ENCODE measurements around the gene LFNG. TPM values are rescaled to one million over a fixed set of nuclear protein-coding genes. Genes with fewer than 3 reads are reported as not detected.

LFNG gene
- total and polyA plus RNA-seq, 4 donors = 0.22 to 2.9 (median 2.6) TPM

DNA sequence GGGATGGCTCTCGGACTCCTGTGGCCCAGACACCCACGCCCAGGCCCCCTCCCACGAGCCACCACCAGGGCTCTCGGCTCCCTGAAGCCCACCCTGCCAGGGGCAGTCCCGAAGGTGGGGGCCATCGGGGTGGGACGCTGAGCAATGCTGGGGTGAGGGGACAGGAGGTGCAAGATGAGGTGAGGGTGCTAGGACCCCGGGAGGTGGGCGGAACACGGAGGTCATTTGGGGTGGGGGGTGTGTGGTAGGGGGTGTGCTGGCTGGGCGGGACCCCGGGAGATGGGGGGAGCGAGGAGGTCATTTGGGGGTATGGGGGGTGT is 17.0 kb upstream of the LFNG start:
- TF ChIP-seq HNF4A (conservative IDR thresholded peaks at IDR 0.05) (no peak), JUND (IDR thresholded peaks at IDR 0.05) (no peak), GABPA (IDR thresholded peaks at IDR 0.05 in 1 of 2, conservative IDR thresholded peaks at IDR 0.05 in 1 of 2) (no peak), RXRA (IDR thresholded peaks at IDR 0.05) (no peak), EGR1 (IDR thresholded peaks at IDR 0.05; ENCODE audit: low read depth in 2 of 2) (no peak), HNF4G (IDR thresholded peaks at IDR 0.05) (no peak), FOXA2 (IDR thresholded peaks at IDR 0.05) (no peak), REST (IDR thresholded peaks at IDR 0.05) (no peak)
- TF ChIP-seq, protein P1, sequence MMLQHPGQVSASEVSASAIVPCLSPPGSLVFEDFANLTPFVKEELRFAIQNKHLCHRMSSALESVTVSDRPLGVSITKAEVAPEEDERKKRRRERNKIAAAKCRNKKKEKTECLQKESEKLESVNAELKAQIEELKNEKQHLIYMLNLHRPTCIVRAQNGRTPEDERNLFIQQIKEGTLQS (IDR thresholded peaks at IDR 0.05) = no peak
- TF ChIP-seq, protein P2, sequence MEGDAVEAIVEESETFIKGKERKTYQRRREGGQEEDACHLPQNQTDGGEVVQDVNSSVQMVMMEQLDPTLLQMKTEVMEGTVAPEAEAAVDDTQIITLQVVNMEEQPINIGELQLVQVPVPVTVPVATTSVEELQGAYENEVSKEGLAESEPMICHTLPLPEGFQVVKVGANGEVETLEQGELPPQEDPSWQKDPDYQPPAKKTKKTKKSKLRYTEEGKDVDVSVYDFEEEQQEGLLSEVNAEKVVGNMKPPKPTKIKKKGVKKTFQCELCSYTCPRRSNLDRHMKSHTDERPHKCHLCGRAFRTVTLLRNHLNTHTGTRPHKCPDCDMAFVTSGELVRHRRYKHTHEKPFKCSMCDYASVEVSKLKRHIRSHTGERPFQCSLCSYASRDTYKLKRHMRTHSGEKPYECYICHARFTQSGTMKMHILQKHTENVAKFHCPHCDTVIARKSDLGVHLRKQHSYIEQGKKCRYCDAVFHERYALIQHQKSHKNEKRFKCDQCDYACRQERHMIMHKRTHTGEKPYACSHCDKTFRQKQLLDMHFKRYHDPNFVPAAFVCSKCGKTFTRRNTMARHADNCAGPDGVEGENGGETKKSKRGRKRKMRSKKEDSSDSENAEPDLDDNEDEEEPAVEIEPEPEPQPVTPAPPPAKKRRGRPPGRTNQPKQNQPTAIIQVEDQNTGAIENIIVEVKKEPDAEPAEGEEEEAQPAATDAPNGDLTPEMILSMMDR (IDR thresholded peaks at IDR 0.05; ENCODE audit: low read depth, low read length, missing input control) = no peak
- Histone ChIP-seq H3K27me3 (ENCODE audit: control insufficient read depth in 4 of 4, insufficient read depth in 4 of 4, low read length in 3 of 4) (no peaks in the 10 kb centered on the region), H3K4me3 (ENCODE audit: low read depth in 1 of 3, low read length in 3 of 3) (no peak overlapping the region), H3K9me3 (ENCODE audit: control insufficient read depth in 4 of 4, low read length in 3 of 4) (no peaks in the 10 kb centered on the region), H3K36me3 (ENCODE audit: control insufficient read depth in 4 of 4, insufficient read depth in 3 of 4, low read depth in 1 of 4, low read length in 3 of 4) (no peaks in the 10 kb centered on the region), H3K9ac (ENCODE audit: low read depth in 1 of 2, low read length in 2 of 2) (no peak overlapping the region), H3K27ac (ENCODE audit: low read depth in 1 of 2, low read length in 2 of 2) (no peak overlapping the region), H3K4me1 (ENCODE audit: control insufficient read depth in 4 of 4, insufficient read depth in 4 of 4, low read length in 3 of 4) (no peaks in the 10 kb centered on the region)
- WGBS = 78% methylated on average over 13 of the region's 13 CpGs
- DNase-seq (ENCODE audit: low spot score) = no peak

DNA sequence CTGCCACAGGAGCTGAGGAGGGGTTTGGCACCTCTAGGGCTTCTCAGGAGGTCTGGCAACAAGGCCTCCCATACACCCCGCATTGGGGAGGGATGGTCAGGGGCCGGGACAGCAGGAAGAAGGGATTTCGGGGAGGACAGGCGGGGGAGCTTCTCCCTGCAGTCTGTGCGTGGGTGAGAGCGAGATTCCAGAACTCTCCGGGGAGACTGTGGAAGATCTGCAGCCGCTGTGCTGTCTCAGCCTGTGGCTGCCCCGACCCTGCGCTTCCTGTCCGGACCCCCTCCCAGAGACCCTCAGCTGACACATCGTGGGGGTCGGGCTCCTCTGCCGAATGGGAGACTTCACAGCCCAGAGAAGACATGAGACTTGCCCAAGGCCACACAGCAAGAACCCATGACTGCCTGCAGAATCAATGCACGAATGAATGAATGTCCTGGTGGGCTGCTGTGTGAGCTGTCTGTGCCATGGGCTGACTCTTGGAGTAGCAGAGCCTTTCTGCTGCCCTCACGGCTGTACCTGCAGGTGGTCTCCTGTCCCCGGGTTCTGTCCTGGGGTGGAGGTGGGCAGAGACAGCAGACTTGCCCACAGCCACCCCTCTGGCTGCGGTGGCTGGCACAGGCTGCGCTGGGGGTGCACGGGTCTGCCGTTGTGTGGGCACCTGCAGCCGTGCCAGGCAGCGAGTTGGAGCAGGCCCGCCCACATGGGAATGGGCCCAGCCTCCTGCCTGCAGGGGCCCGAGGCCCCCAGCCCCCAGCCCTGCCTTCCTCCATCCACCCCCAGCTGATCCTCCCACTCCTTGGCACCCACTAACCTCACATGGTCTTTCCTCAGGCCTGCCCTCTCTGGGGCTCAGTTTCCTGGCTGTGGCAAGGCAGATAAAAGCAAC is 16.3 kb upstream of the LFNG start:
- Histone ChIP-seq H3K4me1 (ENCODE audit: control insufficient read depth in 4 of 4, insufficient read depth in 4 of 4, low read length in 3 of 4) (peaks cover 0 to 3% (median 0%) of the 10 kb centered on the region in 4 donors), H3K9ac (ENCODE audit: low read depth in 1 of 2, low read length in 2 of 2) (no peak overlapping the region), H3K27ac (ENCODE audit: low read depth in 1 of 2, low read length in 2 of 2) (no peak overlapping the region), H3K4me3 (ENCODE audit: low read depth in 1 of 3, low read length in 3 of 3) (no peak overlapping the region), H3K27me3 (ENCODE audit: control insufficient read depth in 4 of 4, insufficient read depth in 4 of 4, low read length in 3 of 4) (no peaks in the 10 kb centered on the region), H3K36me3 (ENCODE audit: control insufficient read depth in 4 of 4, insufficient read depth in 3 of 4, low read depth in 1 of 4, low read length in 3 of 4) (no peaks in the 10 kb centered on the region), H3K9me3 (ENCODE audit: control insufficient read depth in 4 of 4, low read length in 3 of 4) (no peaks in the 10 kb centered on the region)
- WGBS = 81% methylated on average over 25 of the region's 25 CpGs
- DNase-seq (ENCODE audit: low spot score) = no peak
- TF ChIP-seq HNF4A (conservative IDR thresholded peaks at IDR 0.05) (no peak), RAD21 (IDR thresholded peaks at IDR 0.05) (no peak), RXRA (IDR thresholded peaks at IDR 0.05) (no peak), FOXA1 (IDR thresholded peaks at IDR 0.05) (no peak), YY1 (IDR thresholded peaks at IDR 0.05) (no peak), REST (IDR thresholded peaks at IDR 0.05) (no peak), JUND (IDR thresholded peaks at IDR 0.05) (no peak), FOXA2 (IDR thresholded peaks at IDR 0.05) (no peak), MAX (IDR thresholded peaks at IDR 0.05) (no peak), GABPA (IDR thresholded peaks at IDR 0.05 in 1 of 2, conservative IDR thresholded peaks at IDR 0.05 in 1 of 2) (no peak), SP1 (IDR thresholded peaks at IDR 0.05) (no peak), TAF1 (conservative IDR thresholded peaks at IDR 0.05) (no peak), HNF4G (IDR thresholded peaks at IDR 0.05) (no peak)
- TF ChIP-seq, protein P1 (IDR thresholded peaks at IDR 0.05) = no peak
- TF ChIP-seq, protein P3, sequence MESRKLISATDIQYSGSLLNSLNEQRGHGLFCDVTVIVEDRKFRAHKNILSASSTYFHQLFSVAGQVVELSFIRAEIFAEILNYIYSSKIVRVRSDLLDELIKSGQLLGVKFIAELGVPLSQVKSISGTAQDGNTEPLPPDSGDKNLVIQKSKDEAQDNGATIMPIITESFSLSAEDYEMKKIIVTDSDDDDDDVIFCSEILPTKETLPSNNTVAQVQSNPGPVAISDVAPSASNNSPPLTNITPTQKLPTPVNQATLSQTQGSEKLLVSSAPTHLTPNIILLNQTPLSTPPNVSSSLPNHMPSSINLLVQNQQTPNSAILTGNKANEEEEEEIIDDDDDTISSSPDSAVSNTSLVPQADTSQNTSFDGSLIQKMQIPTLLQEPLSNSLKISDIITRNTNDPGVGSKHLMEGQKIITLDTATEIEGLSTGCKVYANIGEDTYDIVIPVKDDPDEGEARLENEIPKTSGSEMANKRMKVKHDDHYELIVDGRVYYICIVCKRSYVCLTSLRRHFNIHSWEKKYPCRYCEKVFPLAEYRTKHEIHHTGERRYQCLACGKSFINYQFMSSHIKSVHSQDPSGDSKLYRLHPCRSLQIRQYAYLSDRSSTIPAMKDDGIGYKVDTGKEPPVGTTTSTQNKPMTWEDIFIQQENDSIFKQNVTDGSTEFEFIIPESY (IDR thresholded peaks at IDR 0.05) = no peak
